ENCODE measurements around the gene PEAK1.

DNA sequence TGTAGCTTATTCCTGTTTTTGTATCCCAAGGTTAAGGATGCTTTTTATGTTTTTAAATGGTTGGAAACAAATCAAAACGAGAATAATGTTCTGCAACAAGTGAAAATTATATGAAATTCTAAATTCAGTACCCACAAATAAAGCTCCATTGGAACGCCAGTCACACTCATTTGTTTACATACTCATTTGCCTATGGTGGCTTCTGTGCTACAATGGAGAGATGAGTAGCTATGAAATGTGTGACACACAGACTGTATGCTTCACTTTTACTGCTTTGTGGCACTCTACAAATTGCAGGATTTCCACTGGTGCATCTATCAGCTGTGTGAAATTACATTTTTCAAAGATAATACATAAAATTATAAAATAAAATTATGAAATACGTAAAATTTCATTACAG, 236.8 kb downstream of the PEAK1 start:
- TF ChIP-seq EZH2phosphoT487 (IDR thresholded peaks at IDR 0.05; ENCODE audit: unreplicated experiment): no peak
- TF ChIP-seq, protein P1, sequence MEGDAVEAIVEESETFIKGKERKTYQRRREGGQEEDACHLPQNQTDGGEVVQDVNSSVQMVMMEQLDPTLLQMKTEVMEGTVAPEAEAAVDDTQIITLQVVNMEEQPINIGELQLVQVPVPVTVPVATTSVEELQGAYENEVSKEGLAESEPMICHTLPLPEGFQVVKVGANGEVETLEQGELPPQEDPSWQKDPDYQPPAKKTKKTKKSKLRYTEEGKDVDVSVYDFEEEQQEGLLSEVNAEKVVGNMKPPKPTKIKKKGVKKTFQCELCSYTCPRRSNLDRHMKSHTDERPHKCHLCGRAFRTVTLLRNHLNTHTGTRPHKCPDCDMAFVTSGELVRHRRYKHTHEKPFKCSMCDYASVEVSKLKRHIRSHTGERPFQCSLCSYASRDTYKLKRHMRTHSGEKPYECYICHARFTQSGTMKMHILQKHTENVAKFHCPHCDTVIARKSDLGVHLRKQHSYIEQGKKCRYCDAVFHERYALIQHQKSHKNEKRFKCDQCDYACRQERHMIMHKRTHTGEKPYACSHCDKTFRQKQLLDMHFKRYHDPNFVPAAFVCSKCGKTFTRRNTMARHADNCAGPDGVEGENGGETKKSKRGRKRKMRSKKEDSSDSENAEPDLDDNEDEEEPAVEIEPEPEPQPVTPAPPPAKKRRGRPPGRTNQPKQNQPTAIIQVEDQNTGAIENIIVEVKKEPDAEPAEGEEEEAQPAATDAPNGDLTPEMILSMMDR (conservative IDR thresholded peaks at IDR 0.05; ENCODE audit: low read depth in 2 of 2): no peak
- no peak for TF ChIP-seq POLR2AphosphoS5 (IDR thresholded peaks at IDR 0.05; ENCODE audit: low read depth)
- TF ChIP-seq EZH2 (IDR thresholded peaks at IDR 0.05; ENCODE audit: low read depth, unreplicated experiment): no peak
- TF ChIP-seq, protein P2, sequence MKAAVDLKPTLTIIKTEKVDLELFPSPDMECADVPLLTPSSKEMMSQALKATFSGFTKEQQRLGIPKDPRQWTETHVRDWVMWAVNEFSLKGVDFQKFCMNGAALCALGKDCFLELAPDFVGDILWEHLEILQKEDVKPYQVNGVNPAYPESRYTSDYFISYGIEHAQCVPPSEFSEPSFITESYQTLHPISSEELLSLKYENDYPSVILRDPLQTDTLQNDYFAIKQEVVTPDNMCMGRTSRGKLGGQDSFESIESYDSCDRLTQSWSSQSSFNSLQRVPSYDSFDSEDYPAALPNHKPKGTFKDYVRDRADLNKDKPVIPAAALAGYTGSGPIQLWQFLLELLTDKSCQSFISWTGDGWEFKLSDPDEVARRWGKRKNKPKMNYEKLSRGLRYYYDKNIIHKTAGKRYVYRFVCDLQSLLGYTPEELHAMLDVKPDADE (IDR thresholded peaks at IDR 0.05): no peak
- TF ChIP-seq, protein P3, sequence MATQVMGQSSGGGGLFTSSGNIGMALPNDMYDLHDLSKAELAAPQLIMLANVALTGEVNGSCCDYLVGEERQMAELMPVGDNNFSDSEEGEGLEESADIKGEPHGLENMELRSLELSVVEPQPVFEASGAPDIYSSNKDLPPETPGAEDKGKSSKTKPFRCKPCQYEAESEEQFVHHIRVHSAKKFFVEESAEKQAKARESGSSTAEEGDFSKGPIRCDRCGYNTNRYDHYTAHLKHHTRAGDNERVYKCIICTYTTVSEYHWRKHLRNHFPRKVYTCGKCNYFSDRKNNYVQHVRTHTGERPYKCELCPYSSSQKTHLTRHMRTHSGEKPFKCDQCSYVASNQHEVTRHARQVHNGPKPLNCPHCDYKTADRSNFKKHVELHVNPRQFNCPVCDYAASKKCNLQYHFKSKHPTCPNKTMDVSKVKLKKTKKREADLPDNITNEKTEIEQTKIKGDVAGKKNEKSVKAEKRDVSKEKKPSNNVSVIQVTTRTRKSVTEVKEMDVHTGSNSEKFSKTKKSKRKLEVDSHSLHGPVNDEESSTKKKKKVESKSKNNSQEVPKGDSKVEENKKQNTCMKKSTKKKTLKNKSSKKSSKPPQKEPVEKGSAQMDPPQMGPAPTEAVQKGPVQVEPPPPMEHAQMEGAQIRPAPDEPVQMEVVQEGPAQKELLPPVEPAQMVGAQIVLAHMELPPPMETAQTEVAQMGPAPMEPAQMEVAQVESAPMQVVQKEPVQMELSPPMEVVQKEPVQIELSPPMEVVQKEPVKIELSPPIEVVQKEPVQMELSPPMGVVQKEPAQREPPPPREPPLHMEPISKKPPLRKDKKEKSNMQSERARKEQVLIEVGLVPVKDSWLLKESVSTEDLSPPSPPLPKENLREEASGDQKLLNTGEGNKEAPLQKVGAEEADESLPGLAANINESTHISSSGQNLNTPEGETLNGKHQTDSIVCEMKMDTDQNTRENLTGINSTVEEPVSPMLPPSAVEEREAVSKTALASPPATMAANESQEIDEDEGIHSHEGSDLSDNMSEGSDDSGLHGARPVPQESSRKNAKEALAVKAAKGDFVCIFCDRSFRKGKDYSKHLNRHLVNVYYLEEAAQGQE (IDR thresholded peaks at IDR 0.05; ENCODE audit: unreplicated experiment): no peak
- TF ChIP-seq ZNF462 (CRISPR knock-in tag; IDR thresholded peaks at IDR 0.05): no peak
- TF ChIP-seq NANOG (IDR thresholded peaks at IDR 0.05; ENCODE audit: borderline replicate concordance): no peak
- no peak for TF ChIP-seq JUNB (IDR thresholded peaks at IDR 0.05; ENCODE audit: unreplicated experiment)
